AG09309 (cell line): Measurements from ENCODE around the gene PRXL2B.
"Not testable (repeated sequence)": the region's sequence is repeated elsewhere in the genome, so short reads cannot be mapped to it uniquely, and the experiment has no call there.

Source experiments
- DNase-seq: peaks from one replicate; pipeline ENCODE4 v3.0.0-alpha.2; 2010; ENCODE audit warnings: low read depth
- H3K4me3 ChIP-seq: 2 replicates; pipeline ENCODE4 v1.5.1; 2011; ENCODE audit warnings: mild to moderate bottlenecking, low read depth, low read length, moderate library complexity; ENCODE audit not compliant: control insufficient read depth
- CTCF ChIP-seq: IDR thresholded peaks from 2 replicates; pipeline ENCODE4 v1.5.1; 2011; ENCODE audit warnings: mild to moderate bottlenecking, low read depth, low read length, inconsistent platforms; ENCODE audit not compliant: insufficient read depth, control insufficient read depth; ENCODE audit errors: missing control alignments

The PRXL2B gene

DNA sequence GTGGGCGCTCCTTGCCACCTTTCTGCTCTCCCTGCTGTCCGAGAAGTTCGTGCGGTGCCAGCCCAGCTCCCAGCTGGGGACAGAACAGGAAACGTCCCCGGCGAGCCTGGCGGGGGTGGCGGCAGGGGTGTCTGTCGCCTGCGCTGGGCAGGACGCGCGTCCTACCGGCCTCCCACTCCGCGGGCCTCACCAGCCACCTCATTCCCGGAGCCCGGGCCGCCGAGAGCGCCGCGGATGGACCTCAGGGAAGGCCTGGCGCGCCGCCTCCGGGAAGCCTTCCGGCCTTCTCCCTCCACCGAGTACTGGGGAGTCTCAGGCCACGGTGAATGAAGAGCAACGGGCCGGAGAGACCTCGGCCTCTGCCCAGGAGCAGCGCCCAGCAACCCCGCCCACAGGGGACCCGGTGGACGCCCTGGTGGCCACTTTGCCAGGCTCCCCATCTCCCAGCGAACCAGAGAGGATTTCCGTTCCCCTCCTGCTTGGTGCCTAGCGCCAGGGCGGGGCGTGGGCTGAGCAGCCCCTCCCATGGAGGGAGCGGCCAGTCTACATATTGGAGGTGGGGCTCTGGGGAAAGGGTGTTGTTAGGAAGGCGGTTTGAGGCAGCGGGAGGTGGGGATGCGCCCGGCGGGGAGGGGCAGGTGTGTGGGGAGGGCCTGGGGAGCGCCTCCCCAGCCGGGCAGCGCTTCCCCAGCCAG, 39.9 kb upstream of the PRXL2B start:
- peak; percentile 19 for TF ChIP-seq CTCF
- peak overlapping the region; percentile 39 for H3K4me3 ChIP-seq
- no peak for DNase-seq

- no peak for TF ChIP-seq CTCF
- DNase-seq, result no peak
- H3K4me3 ChIP-seq, result peak overlapping the region; percentile 39
Observed at GRCh38 chr1:2547210-2548067, 39.1 kb upstream of the PRXL2B start.

- TF ChIP-seq CTCF, result peak; percentile 98
- no peak for DNase-seq
- no peak overlapping the region for H3K4me3 ChIP-seq
Observed at GRCh38 chr1:2548068-2548589, 38.4 kb upstream of the PRXL2B start.

GRCh38 chr1:2549367-2550029, 37.1 kb upstream of the PRXL2B start:
- not testable (repeated sequence) for DNase-seq, H3K4me3 ChIP-seq

GRCh38 chr1:2550309-2550861, 36.2 kb upstream of the PRXL2B start:
- not testable (repeated sequence) for H3K4me3 ChIP-seq, DNase-seq

- not testable (repeated sequence) for DNase-seq, H3K4me3 ChIP-seq
Observed at GRCh38 chr1:2551544-2551943, 35.0 kb upstream of the PRXL2B start.

- H3K4me3 ChIP-seq, result no peak overlapping the region
- no peak for DNase-seq
- TF ChIP-seq CTCF, result no peak
Observed at GRCh38 chr1:2552189-2552588, 34.4 kb upstream of the PRXL2B start.

GRCh38 chr1:2553076-2553475, 33.5 kb upstream of the PRXL2B start:
- not testable (repeated sequence) for H3K4me3 ChIP-seq, DNase-seq
